DMS114 treated with DMSO at 0.1 percent for 48 hours (cell line): Measurements from ENCODE around the gene GAK.
"Not testable (repeated sequence)": the region's sequence is repeated elsewhere in the genome, so short reads cannot be mapped to it uniquely, and the experiment has no call there.

ENCODE experiments used
- DNase-seq: peaks from one replicate; lab custom pipeline; 2025; ENCODE audit not compliant: unreplicated experiment; lab: John Stamatoyannopoulos, UW

Gene GAK

DNA sequence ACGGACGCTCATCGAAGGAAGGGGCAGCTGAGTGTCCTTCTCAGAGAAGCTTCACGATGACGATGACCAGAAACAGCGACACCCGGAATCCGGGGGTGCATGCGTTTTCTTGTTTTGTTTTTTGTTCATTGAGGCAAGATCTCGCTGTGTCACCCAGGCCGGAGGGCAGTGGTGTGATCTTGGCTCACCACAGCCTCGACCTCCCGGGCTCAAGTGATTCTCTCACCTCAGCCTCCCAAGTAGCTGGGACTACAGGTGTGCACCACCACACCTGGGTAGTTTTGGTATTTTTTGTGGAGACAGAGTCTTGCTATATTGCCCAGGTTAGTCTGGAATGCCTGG lies 21.4 kb upstream of the GAK start:
- no peak for DNase-seq

GRCh38 chr4:952881-953573 lies 20.9 kb upstream of the GAK start:
- DNase-seq = no peak

GRCh38 chr4:951594-952468 lies 19.7 kb upstream of the GAK start:
- DNase-seq = no peak

DNA sequence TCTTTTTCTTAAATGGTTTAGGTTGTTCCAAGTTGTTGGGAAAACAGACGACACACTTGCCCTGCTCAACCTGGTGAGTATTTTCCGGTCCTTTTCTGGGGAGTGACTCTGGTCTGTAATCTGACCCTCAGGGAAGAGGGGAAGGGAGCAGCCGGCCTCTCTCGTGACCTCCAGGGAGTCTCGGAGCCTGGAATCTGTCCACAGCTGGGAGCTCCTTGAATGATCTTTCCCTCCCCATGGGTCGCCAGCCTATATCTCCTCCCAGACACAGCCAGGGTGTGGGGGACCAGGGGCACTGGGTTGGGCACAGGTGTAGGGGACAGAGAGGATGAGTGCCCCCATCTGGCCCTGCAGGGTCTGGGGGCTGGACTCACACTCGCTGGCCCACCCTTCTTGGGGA lies 19.1 kb upstream of the GAK start:
- no peak for DNase-seq

DNA sequence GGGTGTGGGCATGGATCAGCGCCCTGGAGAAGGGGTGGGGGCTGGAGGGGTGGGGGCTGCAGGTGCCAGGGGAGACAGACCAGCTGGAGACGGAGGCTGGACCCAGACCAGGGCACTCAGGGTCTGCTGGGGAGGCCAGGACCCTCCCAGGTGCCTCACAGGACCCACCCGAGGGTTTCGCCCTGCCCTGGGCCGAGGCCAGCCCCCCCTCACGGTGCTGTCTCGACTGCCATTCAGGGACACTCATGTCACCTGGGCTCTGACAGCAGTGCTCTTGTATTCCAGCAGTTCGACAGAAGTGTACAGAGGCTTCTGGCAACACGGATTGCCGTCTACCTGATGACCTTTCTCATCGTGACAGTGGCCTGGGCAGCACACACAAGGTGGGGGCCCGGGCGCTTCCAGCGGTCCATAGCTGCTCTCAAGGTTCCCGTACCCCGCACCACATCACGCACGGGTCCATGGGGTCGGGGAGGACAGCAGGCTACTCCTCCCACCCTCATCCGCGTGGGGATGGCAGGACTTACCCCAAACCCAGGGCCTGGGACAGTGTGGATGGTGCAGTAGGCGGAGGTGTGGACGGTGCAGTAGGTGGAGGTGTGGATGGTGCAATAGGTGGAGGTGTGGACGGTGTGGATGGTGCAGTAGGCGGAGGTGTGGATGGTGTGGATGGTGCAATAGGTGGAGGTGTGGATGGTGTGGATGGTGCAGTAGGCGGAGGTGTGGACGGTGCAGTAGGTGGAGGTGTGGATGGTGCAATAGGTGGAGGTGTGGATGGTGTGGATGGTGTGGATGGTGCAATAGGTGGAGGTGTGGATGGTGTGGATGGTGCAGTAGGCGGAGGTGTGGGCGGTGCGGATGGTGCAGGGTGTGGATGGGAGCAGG lies 18.3 kb upstream of the GAK start:
- no peak for DNase-seq

DNA sequence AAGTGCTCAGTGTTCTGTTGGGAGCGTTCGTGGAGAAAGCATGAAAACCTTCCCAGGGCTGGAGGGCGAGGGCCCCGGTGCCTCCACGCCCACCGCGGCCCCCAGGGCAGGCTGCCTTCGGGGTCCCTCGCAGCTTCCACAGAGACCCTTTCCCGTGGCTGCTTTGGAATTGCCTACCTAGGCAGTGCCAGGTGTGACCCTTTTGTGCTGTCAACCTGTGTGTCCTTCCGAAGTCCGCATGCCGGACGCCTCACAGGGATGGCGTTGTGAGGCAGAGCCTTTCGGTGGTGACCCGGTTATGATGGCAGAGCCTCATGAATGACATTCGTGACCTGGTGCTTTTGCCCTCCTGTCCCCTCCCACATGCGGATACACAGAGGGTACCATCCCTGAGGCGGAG lies 17.5 kb upstream of the GAK start:
- DNase-seq = no peak

- DNase-seq = no peak
Observed at GRCh38 chr4:948936-949300, 16.8 kb upstream of the GAK start.

GRCh38 chr4:948101-948935 lies 16.2 kb upstream of the GAK start:
- no peak for DNase-seq

GRCh38 chr4:947491-947971 lies 15.4 kb upstream of the GAK start:
- DNase-seq = no peak

DNA sequence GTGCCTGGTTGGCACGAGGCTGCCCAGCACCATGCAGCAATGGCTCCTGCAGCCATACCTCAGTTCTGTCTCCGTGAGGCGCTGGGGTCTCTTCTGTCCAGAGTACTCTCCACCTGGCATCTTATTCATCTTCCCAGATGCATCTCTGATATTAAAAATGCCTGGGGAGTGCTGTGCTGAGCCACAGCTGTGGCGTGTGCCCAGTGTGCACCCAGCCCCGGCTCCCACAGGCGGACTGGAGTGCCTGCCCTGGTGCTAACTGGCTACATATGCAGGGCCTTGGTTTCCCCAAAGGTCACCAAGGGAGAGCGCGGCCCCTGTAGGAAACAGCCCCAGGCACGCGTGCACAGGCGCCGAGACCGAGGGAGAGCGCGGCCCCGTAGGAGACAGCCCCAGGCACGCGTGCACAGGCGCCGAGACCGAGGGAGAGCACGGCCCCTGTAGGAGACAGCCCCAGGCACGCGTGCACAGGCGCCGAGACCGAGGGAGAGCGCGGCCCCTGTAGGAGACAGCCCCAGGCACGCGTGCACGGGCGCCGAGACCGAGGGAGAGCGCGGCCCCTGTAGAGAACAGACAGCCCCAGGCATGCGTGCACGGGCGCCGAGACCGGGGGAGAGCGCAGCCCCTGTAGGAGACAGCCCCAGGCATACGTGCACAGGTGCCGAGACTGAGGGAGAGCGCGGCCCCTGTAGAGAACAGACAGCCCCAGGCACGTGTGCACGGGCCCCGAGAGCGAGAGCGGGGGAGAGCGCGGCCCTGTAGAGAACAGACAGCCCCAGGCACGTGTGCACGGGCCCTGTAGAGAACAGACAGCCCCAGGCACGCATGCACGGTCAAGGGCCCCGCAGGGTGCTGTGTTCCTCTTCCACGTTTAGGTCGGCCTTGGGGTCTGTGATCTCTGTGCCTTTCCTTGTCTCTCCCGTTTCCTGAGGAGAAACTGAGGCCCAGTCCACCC lies 14.7 kb upstream of the GAK start:
- DNase-seq = no peak

- DNase-seq = no peak
Observed at GRCh38 chr4:946103-946450, 14.0 kb upstream of the GAK start.

GRCh38 chr4:945274-946102 lies 13.4 kb upstream of the GAK start:
- DNase-seq = no peak

- not testable (repeated sequence) for DNase-seq
Observed at GRCh38 chr4:939508-939907, 7.4 kb upstream of the GAK start.

DNA sequence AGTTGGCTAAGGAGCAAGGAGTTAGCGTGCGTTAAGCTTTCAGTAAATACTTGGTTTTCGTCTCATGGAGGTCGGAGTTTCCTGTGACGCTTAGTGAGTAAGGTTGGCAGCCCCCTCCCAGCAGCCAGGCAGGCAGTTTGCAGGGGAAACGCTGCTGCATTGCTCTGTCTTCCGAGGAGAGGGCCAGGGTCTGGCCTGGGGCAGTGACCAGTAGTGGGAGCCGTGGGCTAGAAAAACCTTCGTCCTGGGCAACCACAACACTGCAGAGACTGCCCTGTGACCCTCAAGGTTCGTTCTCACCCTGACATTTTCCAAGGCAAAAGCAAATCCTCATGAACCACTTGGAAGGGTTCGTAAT lies 576 bp upstream of the GAK start:
- no peak for DNase-seq

DNA sequence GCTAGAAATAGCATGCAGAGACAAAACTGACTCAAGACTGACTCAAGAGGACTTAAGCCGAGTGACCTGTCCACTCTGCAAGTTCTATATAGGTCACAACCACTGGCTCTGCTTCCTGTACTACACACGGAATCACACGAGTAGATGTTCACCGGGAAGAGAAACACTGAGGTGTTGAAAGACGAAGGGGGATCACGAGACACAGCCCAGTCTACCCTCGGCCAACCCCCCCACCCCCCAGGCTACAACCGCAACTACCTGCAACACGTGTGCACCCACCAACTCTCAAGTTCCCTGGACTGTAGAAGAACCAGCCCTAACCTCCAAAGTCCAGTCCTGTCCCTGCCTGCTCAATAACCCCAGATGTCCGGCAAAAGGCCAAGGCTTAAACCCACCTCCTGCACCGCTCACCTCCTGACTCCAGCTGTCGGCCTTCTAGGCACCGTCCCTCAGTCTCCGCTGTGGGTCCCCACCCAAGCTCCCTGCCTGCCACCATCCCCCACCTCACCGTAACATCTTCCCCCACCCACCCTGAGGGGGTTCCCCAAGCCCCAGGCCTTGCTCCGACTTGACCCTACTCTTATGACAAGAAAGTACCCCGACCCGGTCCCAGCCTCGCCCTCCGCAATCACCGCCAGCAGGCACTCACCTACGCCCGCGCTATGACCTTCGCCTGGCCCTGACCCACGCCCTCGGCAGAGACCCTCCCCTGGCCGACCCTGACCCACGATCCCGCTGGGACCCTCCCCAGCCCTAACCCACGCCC lies 739 bp downstream of the GAK start:
- DNase-seq = no peak

- DNase-seq = no peak
Observed at GRCh38 chr4:930827-931193, 1.3 kb downstream of the GAK start.

- DNase-seq = no peak
Observed at GRCh38 chr4:930028-930551, 2.0 kb downstream of the GAK start.
